Esophagus squamous epithelium (tissue), 4 donors: Measurements from ENCODE around the gene HES1.

Experiments
- POLR2A ChIP-seq, 4 donors: fragments of 450-650 bp; IDR thresholded peaks; one replicate each; pipeline ENCODE4 v1.6.1; 2017; ENCODE audit warnings: antibody characterized with exemption in 4 of 4, mild to moderate bottlenecking in 4 of 4, moderate library complexity in 3 of 4
- TF ChIP-seq, protein P1 (sequence below), 6 experiments: fragments of 450-650 bp in 4 of 6; fragments of 200-600 bp in 2 of 6; sonication (generic) in 2 of 6; IDR thresholded peaks; one replicate each; pipeline ENCODE4 v1.5.1; 2016 to 2019; ENCODE audit warnings: antibody characterized with exemption in 6 of 6, mild to moderate bottlenecking in 4 of 6, moderate library complexity in 4 of 6

DNA sequence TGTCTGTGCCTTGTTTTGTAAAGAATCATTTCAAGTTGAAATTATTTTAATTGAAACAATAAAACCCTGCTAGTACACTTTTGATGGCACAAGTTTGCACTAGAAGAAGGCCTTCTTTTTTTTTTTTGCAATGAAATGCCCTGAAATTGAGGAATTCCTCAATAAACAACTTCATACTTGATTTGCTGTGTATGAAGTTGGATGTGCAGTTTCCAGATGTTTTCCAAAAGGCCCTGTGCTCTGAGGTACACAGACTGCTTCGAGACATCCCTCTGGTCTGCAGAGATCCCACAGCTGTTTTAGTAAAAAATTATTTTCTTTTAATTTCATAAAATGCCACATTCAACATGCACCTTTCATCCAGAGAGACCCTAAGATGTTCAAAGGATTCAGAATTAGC lies 48.9 kb downstream of the HES1 start:
- TF ChIP-seq, protein P1, sequence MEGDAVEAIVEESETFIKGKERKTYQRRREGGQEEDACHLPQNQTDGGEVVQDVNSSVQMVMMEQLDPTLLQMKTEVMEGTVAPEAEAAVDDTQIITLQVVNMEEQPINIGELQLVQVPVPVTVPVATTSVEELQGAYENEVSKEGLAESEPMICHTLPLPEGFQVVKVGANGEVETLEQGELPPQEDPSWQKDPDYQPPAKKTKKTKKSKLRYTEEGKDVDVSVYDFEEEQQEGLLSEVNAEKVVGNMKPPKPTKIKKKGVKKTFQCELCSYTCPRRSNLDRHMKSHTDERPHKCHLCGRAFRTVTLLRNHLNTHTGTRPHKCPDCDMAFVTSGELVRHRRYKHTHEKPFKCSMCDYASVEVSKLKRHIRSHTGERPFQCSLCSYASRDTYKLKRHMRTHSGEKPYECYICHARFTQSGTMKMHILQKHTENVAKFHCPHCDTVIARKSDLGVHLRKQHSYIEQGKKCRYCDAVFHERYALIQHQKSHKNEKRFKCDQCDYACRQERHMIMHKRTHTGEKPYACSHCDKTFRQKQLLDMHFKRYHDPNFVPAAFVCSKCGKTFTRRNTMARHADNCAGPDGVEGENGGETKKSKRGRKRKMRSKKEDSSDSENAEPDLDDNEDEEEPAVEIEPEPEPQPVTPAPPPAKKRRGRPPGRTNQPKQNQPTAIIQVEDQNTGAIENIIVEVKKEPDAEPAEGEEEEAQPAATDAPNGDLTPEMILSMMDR (IDR thresholded peaks at IDR 0.05) = no peak
- TF ChIP-seq POLR2A (IDR thresholded peaks at IDR 0.05) = no peak
